ENCODE measurements around the gene RSPO1. TPM values are rescaled to one million over a fixed set of nuclear protein-coding genes. Genes with fewer than 3 reads are reported as not detected.

The RSPO1 gene
- total RNA-seq, 2 donors from 2014 or later = not detected

DNA sequence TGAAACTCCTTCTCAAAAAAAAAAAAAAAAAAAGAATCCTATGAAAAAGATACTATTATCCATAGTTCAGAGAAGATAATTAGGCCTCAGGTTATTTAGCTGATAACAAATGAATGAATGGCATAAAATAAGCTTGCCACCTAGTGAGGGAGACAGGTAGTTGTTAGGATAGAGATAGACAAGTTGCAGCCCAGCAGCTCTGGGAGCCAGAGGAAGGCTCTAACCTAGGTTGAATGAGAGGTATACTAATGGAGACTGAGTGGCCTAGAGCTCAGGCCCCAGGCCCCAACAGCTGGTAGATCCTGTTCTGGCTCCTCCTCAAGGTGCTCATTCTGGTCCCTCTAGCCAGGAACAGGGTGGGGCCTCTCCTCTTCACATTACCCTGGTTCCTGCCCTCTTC, 20.6 kb upstream of the RSPO1 start:
- Histone ChIP-seq H3K4me3 (ENCODE audit: low read length) (no peak overlapping the region), H3K36me3 (ENCODE audit: control insufficient read depth, insufficient read depth, low read length) (no peaks in the 10 kb centered on the region), H3K27me3 (ENCODE audit: control insufficient read depth, insufficient read depth, low read length, poor library complexity, severe bottlenecking) (peaks cover 95% of the 10 kb centered on the region), H3K9ac (ENCODE audit: extremely low read depth, low read length, poor library complexity, severe bottlenecking) (no peak overlapping the region), H3K4me1 (ENCODE audit: control insufficient read depth, insufficient read depth, low read length) (no peaks in the 10 kb centered on the region), H3K27ac (ENCODE audit: low read depth, low read length) (no peak overlapping the region), H3K9me3 (ENCODE audit: control insufficient read depth, low read length) (no peaks in the 10 kb centered on the region)
- Mint-ChIP-seq H3K4me3 (no peak overlapping the region), H3K9me3 (no peaks in the 10 kb centered on the region), H3K36me3 (ENCODE audit: low read depth) (no peaks in the 10 kb centered on the region), H3K4me1 (peaks cover 10% of the 10 kb centered on the region), H3K27me3 (ENCODE audit: insufficient read depth) (peaks cover 95% of the 10 kb centered on the region), H3K27ac (no peak overlapping the region)
- DNase-seq = no peak
- TF ChIP-seq, protein P1, sequence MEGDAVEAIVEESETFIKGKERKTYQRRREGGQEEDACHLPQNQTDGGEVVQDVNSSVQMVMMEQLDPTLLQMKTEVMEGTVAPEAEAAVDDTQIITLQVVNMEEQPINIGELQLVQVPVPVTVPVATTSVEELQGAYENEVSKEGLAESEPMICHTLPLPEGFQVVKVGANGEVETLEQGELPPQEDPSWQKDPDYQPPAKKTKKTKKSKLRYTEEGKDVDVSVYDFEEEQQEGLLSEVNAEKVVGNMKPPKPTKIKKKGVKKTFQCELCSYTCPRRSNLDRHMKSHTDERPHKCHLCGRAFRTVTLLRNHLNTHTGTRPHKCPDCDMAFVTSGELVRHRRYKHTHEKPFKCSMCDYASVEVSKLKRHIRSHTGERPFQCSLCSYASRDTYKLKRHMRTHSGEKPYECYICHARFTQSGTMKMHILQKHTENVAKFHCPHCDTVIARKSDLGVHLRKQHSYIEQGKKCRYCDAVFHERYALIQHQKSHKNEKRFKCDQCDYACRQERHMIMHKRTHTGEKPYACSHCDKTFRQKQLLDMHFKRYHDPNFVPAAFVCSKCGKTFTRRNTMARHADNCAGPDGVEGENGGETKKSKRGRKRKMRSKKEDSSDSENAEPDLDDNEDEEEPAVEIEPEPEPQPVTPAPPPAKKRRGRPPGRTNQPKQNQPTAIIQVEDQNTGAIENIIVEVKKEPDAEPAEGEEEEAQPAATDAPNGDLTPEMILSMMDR (conservative IDR thresholded peaks at IDR 0.05) = peak; percentile 61

DNA sequence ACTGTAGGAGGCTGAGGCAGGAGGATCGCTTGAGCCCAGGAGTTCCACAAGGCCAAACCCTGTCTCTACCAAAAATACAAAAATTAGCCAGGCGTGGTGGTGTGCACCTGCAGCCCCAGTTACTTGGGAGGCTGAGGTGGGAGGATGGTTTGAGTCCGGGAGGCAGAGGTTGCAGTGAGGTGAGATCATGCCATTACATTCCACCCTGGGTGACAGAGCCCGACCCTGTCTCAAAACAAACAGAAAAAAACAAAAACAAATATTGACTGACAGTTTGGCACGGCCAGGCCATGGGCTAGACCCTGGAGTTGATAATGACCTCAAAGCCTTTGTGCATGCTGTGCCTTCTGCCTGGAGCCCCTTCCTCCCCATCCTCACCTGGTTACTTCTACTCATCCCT, 19.2 kb upstream of the RSPO1 start:
- Mint-ChIP-seq H3K27ac (no peak overlapping the region), H3K4me3 (no peak overlapping the region), H3K9me3 (no peaks in the 10 kb centered on the region), H3K36me3 (ENCODE audit: low read depth) (no peaks in the 10 kb centered on the region), H3K4me1 (peaks cover 10% of the 10 kb centered on the region), H3K27me3 (ENCODE audit: insufficient read depth) (peaks cover 89% of the 10 kb centered on the region)
- H3K9me3 ChIP-seq (ENCODE audit: control insufficient read depth, low read length) = no peaks in the 10 kb centered on the region
- no peaks in the 10 kb centered on the region for H3K36me3 ChIP-seq (ENCODE audit: control insufficient read depth, insufficient read depth, low read length)
- TF ChIP-seq, protein P1 (conservative IDR thresholded peaks at IDR 0.05) = no peak
- H3K9ac ChIP-seq (ENCODE audit: extremely low read depth, low read length, poor library complexity, severe bottlenecking) = no peak overlapping the region
- no peak for DNase-seq
- H3K27me3 ChIP-seq (ENCODE audit: control insufficient read depth, insufficient read depth, low read length, poor library complexity, severe bottlenecking) = peaks cover 95% of the 10 kb centered on the region
- 72 to 87% methylated on average over 3 to 5 of the region's 5 CpGs for WGBS, 2 experiments (ENCODE audit: insufficient coverage in 1 of 2, insufficient read length in 1 of 2)
- H3K4me1 ChIP-seq (ENCODE audit: control insufficient read depth, insufficient read depth, low read length) = no peaks in the 10 kb centered on the region
- no peak overlapping the region for H3K27ac ChIP-seq (ENCODE audit: low read depth, low read length)
- H3K4me3 ChIP-seq (ENCODE audit: low read length) = no peak overlapping the region

DNA sequence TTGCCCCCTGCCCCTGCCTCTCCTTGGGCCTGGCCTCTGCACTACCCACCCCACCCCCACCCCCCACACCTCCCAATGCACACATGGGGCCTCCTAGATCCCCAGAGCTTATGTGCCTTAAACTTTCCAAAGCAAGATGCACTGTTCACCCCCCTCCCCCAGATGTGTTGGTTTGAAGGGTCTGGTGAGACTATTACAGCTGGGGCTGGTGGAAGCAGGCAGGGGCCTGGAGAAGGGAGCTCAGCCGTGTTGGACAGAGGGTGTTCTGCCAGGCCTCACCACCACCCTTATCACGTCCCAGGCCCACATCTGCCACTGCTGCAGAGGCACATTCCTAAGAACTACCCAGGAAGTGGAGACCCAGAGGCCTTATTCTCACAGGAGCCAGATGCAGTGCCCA, 18.3 kb upstream of the RSPO1 start:
- Histone ChIP-seq H3K4me3 (ENCODE audit: low read length) (no peak overlapping the region), H3K36me3 (ENCODE audit: control insufficient read depth, insufficient read depth, low read length) (no peaks in the 10 kb centered on the region), H3K4me1 (ENCODE audit: control insufficient read depth, insufficient read depth, low read length) (no peaks in the 10 kb centered on the region), H3K9ac (ENCODE audit: extremely low read depth, low read length, poor library complexity, severe bottlenecking) (no peak overlapping the region), H3K27me3 (ENCODE audit: control insufficient read depth, insufficient read depth, low read length, poor library complexity, severe bottlenecking) (peaks cover 95% of the 10 kb centered on the region), H3K9me3 (ENCODE audit: control insufficient read depth, low read length) (no peaks in the 10 kb centered on the region), H3K27ac (ENCODE audit: low read depth, low read length) (no peak overlapping the region)
- TF ChIP-seq, protein P1 (conservative IDR thresholded peaks at IDR 0.05) = no peak
- no peak overlapping the region for H3K4me3 Mint-ChIP-seq
- H3K27me3 Mint-ChIP-seq (ENCODE audit: insufficient read depth) = peaks cover 89% of the 10 kb centered on the region
- H3K36me3 Mint-ChIP-seq (ENCODE audit: low read depth) = no peaks in the 10 kb centered on the region
- no peaks in the 10 kb centered on the region for H3K9me3 Mint-ChIP-seq
- H3K27ac Mint-ChIP-seq = no peak overlapping the region
- no peak for DNase-seq
- 90% methylated on average over 2 of the region's 2 CpGs; no CpG with 5 or more reads in 1 of the 2 experiments for WGBS, 2 experiments (ENCODE audit: insufficient coverage in 1 of 2, insufficient read length in 1 of 2)
- peaks cover 10% of the 10 kb centered on the region for H3K4me1 Mint-ChIP-seq

Data from endodermal cell (in vitro differentiated cells).